K562 (cell line): ENCODE results near the gene PLXDC1. TPM values are rescaled to one million over a fixed set of nuclear protein-coding genes. Genes with fewer than 3 reads are reported as not detected.
A peak's percentile ranks its signal among the peaks of the same experiment; 100 is the strongest.

Source experiments
- CAMTA2 ChIP-seq: fragments of 250-450 bp; sonication (Bioruptor Pico); conservative IDR thresholded peaks from 2 replicates; pipeline ENCODE4 v1.5.1; 2022
- CBX8 ChIP-seq: fragments of 200-600 bp; sonication (generic); IDR thresholded peaks from 2 replicates; pipeline ENCODE4 v1.6.1; 2012; ENCODE audit warnings: borderline replicate concordance, mixed run types, low read depth, mild to moderate bottlenecking, moderate library complexity, mixed read lengths, low read length, control low read depth, inconsistent platforms; ENCODE audit not compliant: poor library complexity, severe bottlenecking; ENCODE audit errors: extremely low read depth
- CTCF ChIP-seq, 3 experiments: IDR thresholded peaks in 2 of 3; conservative IDR thresholded peaks in 1 of 3; 2 replicates each; pipeline ENCODE4 v1.5.1; 2011 to 2012; ENCODE audit warnings: low read length in 3 of 3, mild to moderate bottlenecking in 3 of 3, control low read depth in 2 of 3, improper control_type of control experiment in 1 of 3, inconsistent platforms in 1 of 3, low read depth in 1 of 3, mixed read lengths in 1 of 3, moderate library complexity in 1 of 3; ENCODE audit not compliant: insufficient read depth in 2 of 3
- CXXC5 ChIP-seq: fragments of 250-450 bp; sonication (Bioruptor Pico); IDR thresholded peaks from 2 replicates; pipeline ENCODE4 v1.8.0; 2022; ENCODE audit warnings: inconsistent platforms, mild to moderate bottlenecking, moderate library complexity
- ELK3 ChIP-seq: fragments of 450-650 bp; formaldehyde crosslinking; IDR thresholded peaks from 2 replicates; pipeline ENCODE4 v1.4.0; 2020; ENCODE audit warnings: mild to moderate bottlenecking
- ERF ChIP-seq: fragments of 450-650 bp; formaldehyde crosslinking; IDR thresholded peaks from 2 replicates; pipeline ENCODE4 v1.4.0; 2020; ENCODE audit warnings: mild to moderate bottlenecking, mixed read lengths
- HEY1 ChIP-seq: fragments of 250-450 bp; sonication (Bioruptor Pico); IDR thresholded peaks from 2 replicates; pipeline ENCODE4 v1.5.0; 2020; ENCODE audit warnings: mild to moderate bottlenecking, moderate library complexity, borderline replicate concordance
- ILK ChIP-seq: fragments of 450-650 bp; IDR thresholded peaks from 2 replicates; pipeline ENCODE4 v1.6.1; 2016; ENCODE audit warnings: missing genetic modification characterization, low read depth, mild to moderate bottlenecking, missing compliant biosample characterization, moderate library complexity, borderline replicate concordance
- KDM1A ChIP-seq, 2 experiments: fragments of 450-650 bp; IDR thresholded peaks; 2 replicates each; pipeline ENCODE4 v1.6.1; 2016; ENCODE audit warnings: mild to moderate bottlenecking in 2 of 2
- MTA3 ChIP-seq: fragments of 450-650 bp; formaldehyde crosslinking; IDR thresholded peaks from 2 replicates; pipeline ENCODE4 v1.6.1; 2017; ENCODE audit warnings: mild to moderate bottlenecking, borderline replicate concordance
- POLR2AphosphoS5 ChIP-seq: IDR thresholded peaks from 2 replicates; pipeline ENCODE4 v1.6.1; 2011; ENCODE audit warnings: mild to moderate bottlenecking, low read depth, low read length, moderate library complexity; ENCODE audit not compliant: control insufficient read depth, insufficient read depth
- RAD21 ChIP-seq, 2 experiments: fragments of 250-450 bp in 1 of 2; fragments of 450-650 bp in 1 of 2; sonication (Bioruptor Pico) in 1 of 2; formaldehyde crosslinking in 1 of 2; IDR thresholded peaks in 1 of 2; conservative IDR thresholded peaks in 1 of 2; 2 replicates each; pipeline versions ENCODE4 v1.4.0 to v1.8.0; 2020 to 2022; ENCODE audit warnings: mild to moderate bottlenecking in 2 of 2, moderate library complexity in 1 of 2
- RFX7 ChIP-seq: fragments of 250-450 bp; sonication (Bioruptor Pico); IDR thresholded peaks from 2 replicates; pipeline ENCODE4 v1.5.1; 2021; ENCODE audit warnings: mild to moderate bottlenecking
- SP1 ChIP-seq: sonication (generic); formaldehyde crosslinking; IDR thresholded peaks from 2 replicates; pipeline ENCODE4 v1.8.1; 2022; ENCODE audit warnings: mild to moderate bottlenecking, missing genetic modification reagents
- TAL1 ChIP-seq: fragments of 450-650 bp; IDR thresholded peaks from 2 replicates; pipeline ENCODE4 v1.6.1; 2016; ENCODE audit warnings: mild to moderate bottlenecking
- THAP12 ChIP-seq: fragments of 250-450 bp; sonication (Bioruptor Pico); IDR thresholded peaks from 2 replicates; pipeline ENCODE4 v1.9.0; 2021; ENCODE audit warnings: mild to moderate bottlenecking, inconsistent platforms
- XRCC4 ChIP-seq: IDR thresholded peaks from one replicate; pipeline ENCODE4 v1.6.1; 2011; ENCODE audit not compliant: insufficient read depth, insufficient read length; ENCODE audit errors: extremely low read depth
- ZNF12 ChIP-seq: sonication (generic); formaldehyde crosslinking; IDR thresholded peaks from 2 replicates; pipeline ENCODE4 v1.4.0; 2020; ENCODE audit warnings: mild to moderate bottlenecking, missing genetic modification reagents
- ZNF589 ChIP-seq: fragments of 200-800 bp; sonication (Bioruptor generic); IDR thresholded peaks from 2 replicates; pipeline ENCODE4 v1.6.1; 2016; ENCODE audit warnings: low read depth, missing genetic modification characterization, missing compliant biosample characterization
- ZNF668 ChIP-seq: fragments of 250-450 bp; sonication (Bioruptor Pico); IDR thresholded peaks from 2 replicates; pipeline ENCODE4 v1.8.0; 2022; ENCODE audit warnings: mild to moderate bottlenecking, inconsistent platforms
- polyA plus RNA-seq, 8 experiments: library from polyadenylated mRNA; depleted of rRNA in 4 of 8; stranded (reverse) in 5 of 8; unstranded in 3 of 8; fragments of >200 nt; fragmentation: Nextera tagmentation in 2 of 8; fragmentation: Illumina TruSeq in 1 of 8; extraction: Ambion mirVana in 2 of 8; extraction: Trizol in 1 of 8; gene quantifications; 2 replicates each; pipeline versions ENCODE4 v1.2.1 to v1.2.3, GENCODE V29; 2011 to 2014; ENCODE audit warnings: inconsistent platforms in 1 of 8, missing spikeins in 1 of 8
- total RNA-seq, 7 experiments: library from RNA; depleted of rRNA in 6 of 7; stranded (reverse); fragments of >200 nt in 6 of 7; fragmentation: Illumina TruSeq in 2 of 7; extraction: Trizol in 2 of 7; gene quantifications; 2 replicates each; pipeline versions ENCODE4 v1.2.1 to v1.2.3, GENCODE V29; 2011 to 2021; ENCODE audit warnings: low replicate concordance in 1 of 7
- TF ChIP-seq, protein P1 (sequence below): sonication (generic); formaldehyde crosslinking; IDR thresholded peaks from 2 replicates; pipeline ENCODE4 v1.8.0; 2022; ENCODE audit warnings: missing genetic modification reagents, mild to moderate bottlenecking, moderate library complexity, borderline replicate concordance
- TF ChIP-seq, protein P2 (sequence below): sonication (generic); IDR thresholded peaks from 2 replicates; pipeline ENCODE4 v1.6.1; 2016

The PLXDC1 gene
- total and polyA plus RNA-seq, 9 of the 15 experiments (the other 6 are each of a cell fraction or from before 2014, with no cell fraction given), result not detected

- peak; percentile 32 to 54; a peak in 3 of 4 replicates for TF ChIP-seq RAD21 (CRISPR knock-in tag; conservative IDR thresholded peaks at IDR 0.05 in 1 of 2, IDR thresholded peaks at IDR 0.05 in 1 of 2)
- no peak for TF ChIP-seq ZNF668
- no peak for TF ChIP-seq KDM1A (IDR thresholded peaks at IDR 0.05)
- no peak for TF ChIP-seq XRCC4
- no peak for TF ChIP-seq RFX7 (CRISPR knock-in tag)
- TF ChIP-seq CAMTA2 (CRISPR knock-in tag), result no peak
- TF ChIP-seq, protein P1, sequence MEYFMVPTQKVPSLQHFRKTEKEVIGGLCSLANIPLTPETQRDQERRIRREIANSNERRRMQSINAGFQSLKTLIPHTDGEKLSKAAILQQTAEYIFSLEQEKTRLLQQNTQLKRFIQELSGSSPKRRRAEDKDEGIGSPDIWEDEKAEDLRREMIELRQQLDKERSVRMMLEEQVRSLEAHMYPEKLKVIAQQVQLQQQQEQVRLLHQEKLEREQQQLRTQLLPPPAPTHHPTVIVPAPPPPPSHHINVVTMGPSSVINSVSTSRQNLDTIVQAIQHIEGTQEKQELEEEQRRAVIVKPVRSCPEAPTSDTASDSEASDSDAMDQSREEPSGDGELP, result no peak
- 0 out of 2 replicates have a peak, but pooled peaks have one; percentile 42 for TF ChIP-seq MTA3
- no peak for TF ChIP-seq THAP12 (CRISPR knock-in tag)
- no peak for TF ChIP-seq CBX8
- TF ChIP-seq ZNF589 (CRISPR knock-in tag), result no peak
- TF ChIP-seq TAL1, result no peak
- TF ChIP-seq ILK, result no peak
- TF ChIP-seq ELK3 (CRISPR knock-in tag), result no peak
- TF ChIP-seq HEY1, result no peak
- TF ChIP-seq CXXC5 (CRISPR knock-in tag), result no peak
- no peak for TF ChIP-seq ERF (CRISPR knock-in tag)
- TF ChIP-seq, protein P2, sequence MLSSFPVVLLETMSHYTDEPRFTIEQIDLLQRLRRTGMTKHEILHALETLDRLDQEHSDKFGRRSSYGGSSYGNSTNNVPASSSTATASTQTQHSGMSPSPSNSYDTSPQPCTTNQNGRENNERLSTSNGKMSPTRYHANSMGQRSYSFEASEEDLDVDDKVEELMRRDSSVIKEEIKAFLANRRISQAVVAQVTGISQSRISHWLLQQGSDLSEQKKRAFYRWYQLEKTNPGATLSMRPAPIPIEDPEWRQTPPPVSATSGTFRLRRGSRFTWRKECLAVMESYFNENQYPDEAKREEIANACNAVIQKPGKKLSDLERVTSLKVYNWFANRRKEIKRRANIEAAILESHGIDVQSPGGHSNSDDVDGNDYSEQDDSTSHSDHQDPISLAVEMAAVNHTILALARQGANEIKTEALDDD, result no peak
- no peak for TF ChIP-seq SP1 (CRISPR knock-in tag)
- TF ChIP-seq POLR2AphosphoS5, result no peak
- peak; percentile 82 to 92 (median 83) for TF ChIP-seq CTCF (IDR thresholded peaks at IDR 0.05 in 2 of 3, conservative IDR thresholded peaks at IDR 0.05 in 1 of 3; ENCODE audit: insufficient read depth in 2 of 3, low read depth in 1 of 3, low read length in 3 of 3)
- no peak for TF ChIP-seq ZNF12 (CRISPR knock-in tag)
These were observed 13.3 kb upstream of the PLXDC1 start (continued) for GRCh38 chr17:39164675-39165143.
